Measurements from ENCODE around the gene RSPRY1.
A peak's percentile ranks its signal among the peaks of the same experiment; 100 is the strongest.

RSPRY1 gene

GRCh38 chr16:57224651-57225335 lies 38.7 kb downstream of the RSPRY1 start:
- DNase-seq (ENCODE audit: low spot score) = no peak

- no peak for DNase-seq (ENCODE audit: low spot score)
These were observed 39.8 kb downstream of the RSPRY1 start for GRCh38 chr16:57225978-57226377.

GRCh38 chr16:57226701-57227621 lies 40.8 kb downstream of the RSPRY1 start:
- DNase-seq (ENCODE audit: low spot score) = no peak

GRCh38 chr16:57229079-57229478 lies 43.0 kb downstream of the RSPRY1 start:
- DNase-seq (ENCODE audit: low spot score) = no peak

DNA sequence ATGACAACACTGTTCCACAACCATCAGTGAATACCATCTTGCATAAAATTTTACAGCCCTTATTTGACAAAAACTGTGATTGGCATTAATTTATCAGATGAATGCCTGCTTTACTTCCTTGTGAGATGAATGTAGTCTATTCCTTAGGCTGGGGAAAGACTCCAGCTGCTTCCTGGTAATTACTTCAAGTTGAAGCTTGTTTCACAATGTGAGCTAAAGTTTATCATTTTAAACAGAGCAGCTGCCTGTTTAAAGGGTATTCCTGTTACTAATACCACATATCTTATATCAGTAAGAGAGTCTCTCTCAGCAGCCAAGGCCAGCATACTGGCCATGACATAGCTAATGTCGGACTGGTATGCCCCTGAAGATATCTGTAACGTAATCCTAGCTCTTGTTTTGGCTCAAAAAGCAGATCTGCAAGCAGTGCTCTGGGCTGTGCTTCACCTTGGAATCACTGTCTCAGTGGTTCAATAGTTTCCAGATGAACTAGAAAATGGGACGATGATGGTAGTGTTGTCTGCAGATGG lies 45.8 kb downstream of the RSPRY1 start:
- DNase-seq (ENCODE audit: low spot score) = no peak

GRCh38 chr16:57233944-57234706 lies 48.0 kb downstream of the RSPRY1 start:
- no peak for DNase-seq (ENCODE audit: low spot score)

DNA sequence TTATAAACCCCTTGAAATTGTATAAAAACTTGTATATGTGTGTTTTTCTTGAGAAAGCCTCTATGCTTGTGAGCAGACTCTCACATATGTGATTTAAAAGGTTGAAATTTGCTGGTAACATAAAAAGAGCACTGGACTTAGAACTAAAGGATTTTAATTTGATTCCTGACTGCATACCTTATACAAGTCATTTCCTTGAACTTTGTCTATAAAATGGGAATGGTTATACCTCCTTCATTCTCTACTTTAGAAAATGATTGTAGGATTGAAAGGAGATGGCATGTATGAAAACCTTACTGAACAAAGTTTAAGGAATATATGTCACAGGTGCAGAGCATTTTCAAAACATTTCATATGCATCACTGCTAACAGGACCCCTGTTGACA lies 48.6 kb downstream of the RSPRY1 start:
- DNase-seq (ENCODE audit: low spot score) = no peak

- DNase-seq (ENCODE audit: low spot score) = no peak
These were observed 49.2 kb downstream of the RSPRY1 start for GRCh38 chr16:57235128-57236021.

- DNase-seq (ENCODE audit: low spot score) = no peak
These were observed 49.9 kb downstream of the RSPRY1 start for GRCh38 chr16:57236022-57236350.

DNA sequence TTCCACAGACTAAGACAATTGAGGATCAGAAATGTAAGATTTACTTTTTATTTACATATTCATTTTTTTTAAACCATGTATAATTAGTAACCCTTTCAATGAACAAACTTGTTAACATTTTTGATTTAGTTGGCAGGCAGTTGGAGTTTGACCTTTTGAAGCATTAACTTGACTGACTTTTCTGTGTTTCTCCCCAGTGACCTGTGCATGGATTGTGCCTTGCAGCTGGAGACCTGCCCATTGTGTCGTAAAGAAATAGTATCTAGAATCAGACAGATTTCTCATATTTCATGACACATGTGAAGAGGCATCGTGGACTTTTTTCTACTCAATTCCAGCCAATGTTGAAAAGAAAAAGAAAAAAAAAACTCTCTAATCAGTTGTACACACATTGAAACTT lies 52.6 kb downstream of the RSPRY1 start:
- no peak for DNase-seq (ENCODE audit: low spot score)

DNA sequence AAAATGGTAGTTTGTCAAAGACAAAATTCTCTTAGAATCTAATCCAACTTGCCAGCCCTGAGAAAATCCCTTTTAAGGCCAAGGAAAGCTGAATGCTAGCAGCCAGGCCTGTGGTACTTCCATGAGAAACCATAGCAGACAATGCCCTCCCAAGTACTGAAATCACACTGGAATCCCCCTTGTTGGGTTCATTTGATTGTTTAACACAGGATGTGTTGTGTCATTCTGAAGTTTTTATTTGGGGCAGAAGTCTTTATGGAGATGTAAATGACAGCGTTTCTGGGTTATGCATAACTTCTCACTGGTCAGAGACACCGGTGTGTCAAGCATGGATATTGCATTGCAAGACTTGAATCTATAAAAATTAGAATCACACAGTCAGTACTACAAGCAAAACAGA lies 53.0 kb downstream of the RSPRY1 start:
- DNase-seq (ENCODE audit: low spot score) = no peak

DNA sequence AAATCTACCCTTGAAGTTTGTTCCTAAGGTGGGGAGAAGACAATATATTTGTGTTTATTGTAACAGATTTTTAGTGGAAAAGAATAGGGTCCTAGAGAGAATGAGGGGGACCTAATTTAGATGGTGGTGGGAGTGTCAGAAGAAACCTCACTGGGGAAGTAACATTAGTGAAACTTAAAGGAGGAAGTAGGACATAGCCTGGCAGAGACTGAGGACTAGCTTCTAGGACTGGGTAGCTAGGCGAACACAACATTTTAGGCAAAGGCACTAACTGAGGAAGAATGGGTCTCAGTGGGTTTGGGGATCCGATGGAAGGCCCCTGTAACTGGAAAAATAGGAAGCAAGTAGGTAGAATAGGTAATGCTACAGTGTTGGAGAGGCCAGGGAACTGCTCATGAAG lies 54.7 kb downstream of the RSPRY1 start:
- no peak for DNase-seq (ENCODE audit: low spot score)

DNA sequence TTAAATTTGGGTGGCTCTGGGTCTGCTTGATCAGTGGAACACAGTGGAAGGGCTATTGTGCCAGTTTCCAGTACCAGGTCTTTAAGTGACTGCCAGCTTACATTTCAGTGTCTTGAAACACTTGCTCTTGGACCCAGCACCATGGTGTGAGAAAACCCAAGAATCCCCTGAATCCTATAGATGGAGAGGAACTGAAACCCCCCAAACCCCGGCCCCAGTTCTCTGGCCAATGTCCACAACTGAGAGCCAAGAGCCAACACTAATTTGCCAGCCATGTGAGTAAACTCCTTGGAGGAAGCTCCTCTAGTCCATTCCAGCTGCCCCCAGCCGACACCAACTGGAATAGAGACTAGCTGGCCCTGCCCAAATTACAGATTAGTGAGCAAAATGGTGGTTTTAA lies 56.5 kb downstream of the RSPRY1 start:
- no peak for DNase-seq (ENCODE audit: low spot score)

DNA sequence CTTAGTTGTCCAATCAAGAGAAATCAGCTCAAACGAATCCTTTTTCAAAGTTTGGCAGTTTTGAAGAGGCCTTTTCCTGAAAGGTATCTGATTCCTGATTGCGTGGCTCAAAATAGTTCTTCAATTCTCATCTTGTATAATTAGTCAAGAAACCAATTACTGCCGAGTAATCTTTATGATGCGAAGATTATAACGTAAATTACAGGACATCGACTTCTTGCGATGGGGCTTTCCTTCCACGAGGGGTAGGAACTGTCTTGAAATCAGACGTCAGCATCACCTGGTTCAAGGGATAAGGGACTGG lies 58.3 kb downstream of the RSPRY1 start:
- DNase-seq (ENCODE audit: low spot score) = no peak

DNA sequence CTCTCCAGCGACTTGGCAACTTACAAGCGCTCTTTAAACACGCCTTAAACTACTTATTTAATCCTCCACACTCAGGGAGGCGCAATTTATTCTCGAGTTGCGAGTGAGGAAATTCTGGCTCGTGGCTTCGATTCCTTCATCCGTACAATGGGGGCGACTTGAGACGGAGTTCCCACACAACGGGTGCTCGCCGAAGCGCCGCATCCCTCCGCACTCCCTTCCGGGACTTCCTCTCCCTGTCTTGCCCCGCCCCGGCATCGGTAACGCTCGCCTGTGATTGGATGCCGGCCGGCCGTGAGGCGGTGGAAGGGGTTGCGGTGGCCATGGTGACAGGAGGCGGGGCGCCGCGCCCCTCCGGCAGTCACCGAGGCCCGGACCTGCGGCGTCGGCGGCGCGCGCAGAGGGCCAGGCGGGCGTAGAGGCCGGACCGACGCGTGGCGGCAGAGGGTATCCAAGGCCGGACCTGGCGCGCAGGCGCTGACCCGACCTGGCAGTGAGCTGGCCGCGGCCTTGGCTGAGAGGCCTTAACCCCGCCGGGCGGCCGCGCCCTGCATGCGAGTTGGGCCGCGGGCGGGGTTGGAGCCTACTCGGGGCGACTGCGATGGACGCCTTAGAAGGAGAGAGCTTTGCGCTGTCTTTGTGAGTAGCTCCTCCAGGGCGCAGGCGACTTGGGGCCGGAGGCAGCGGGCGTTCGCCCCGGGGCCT lies 58.8 kb downstream of the RSPRY1 start, which contains the start of gene ARL2BP:
ARL2BP (plus strand) TSS at position 493 of the 705 bp plus-strand sequence; CDS start at position 602, 109 bp downstream.
- DNase-seq (ENCODE audit: low spot score) = peak; percentile 97

- DNase-seq (ENCODE audit: low spot score) = peak; percentile 7
These were observed 59.5 kb downstream of the RSPRY1 start for GRCh38 chr16:57245472-57246113.

- DNase-seq (ENCODE audit: low spot score) = no peak
These were observed 65.2 kb downstream of the RSPRY1 start for GRCh38 chr16:57251352-57251751.

DNA sequence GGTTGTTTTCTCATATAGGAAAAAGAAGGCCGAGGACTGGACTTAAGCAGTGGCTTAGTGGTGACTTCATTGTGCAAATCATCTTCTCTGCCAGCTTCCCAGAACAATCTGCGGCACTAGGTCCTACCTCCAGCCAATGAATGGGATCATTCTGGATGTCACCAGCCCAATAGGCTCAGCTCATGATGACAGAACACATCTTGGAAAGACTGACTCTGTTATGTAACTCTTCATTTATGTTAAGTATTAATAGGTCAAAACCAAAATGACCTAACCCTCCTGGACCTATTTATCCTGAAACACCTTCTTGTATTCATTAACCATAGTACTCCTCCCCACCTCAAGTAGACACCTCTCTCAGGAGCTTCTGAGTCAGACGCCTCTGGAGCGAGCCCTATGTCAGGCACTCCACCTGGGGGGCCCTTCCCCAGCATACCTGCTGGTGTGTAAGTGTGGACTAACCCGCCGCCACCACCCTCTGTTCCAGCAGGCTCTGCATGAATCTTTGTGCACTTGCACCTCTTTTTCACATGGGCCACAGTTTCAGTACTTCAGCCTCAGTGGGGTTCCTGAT lies 66.1 kb downstream of the RSPRY1 start:
- DNase-seq (ENCODE audit: low spot score) = no peak

DNA sequence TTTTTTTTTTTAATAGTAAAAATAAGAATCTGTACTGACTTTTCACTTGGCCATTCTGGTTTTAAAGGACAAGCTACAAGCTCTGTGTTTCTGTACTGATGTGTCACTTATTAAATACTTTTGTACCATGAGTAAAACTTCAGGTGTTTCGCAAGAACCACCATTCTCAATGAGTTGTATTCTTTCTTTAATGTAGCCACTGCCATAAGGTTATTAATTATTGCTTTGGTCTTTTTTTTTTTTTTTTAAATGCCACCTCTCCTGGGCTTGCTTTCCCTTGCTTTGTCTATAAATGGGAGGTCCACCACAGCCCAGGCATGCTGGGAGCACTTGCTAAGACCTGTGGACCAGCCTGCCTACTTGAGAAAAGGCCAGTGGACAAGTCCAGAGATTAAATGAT lies 67.3 kb downstream of the RSPRY1 start:
- DNase-seq (ENCODE audit: low spot score) = no peak

Measured in CD4-positive, alpha-beta T cell treated with Interleukin-6 at 100 ng/mL for 8 hours (primary cell).